ENCODE data around the gene PRDM15.

PRDM15 gene

DNA sequence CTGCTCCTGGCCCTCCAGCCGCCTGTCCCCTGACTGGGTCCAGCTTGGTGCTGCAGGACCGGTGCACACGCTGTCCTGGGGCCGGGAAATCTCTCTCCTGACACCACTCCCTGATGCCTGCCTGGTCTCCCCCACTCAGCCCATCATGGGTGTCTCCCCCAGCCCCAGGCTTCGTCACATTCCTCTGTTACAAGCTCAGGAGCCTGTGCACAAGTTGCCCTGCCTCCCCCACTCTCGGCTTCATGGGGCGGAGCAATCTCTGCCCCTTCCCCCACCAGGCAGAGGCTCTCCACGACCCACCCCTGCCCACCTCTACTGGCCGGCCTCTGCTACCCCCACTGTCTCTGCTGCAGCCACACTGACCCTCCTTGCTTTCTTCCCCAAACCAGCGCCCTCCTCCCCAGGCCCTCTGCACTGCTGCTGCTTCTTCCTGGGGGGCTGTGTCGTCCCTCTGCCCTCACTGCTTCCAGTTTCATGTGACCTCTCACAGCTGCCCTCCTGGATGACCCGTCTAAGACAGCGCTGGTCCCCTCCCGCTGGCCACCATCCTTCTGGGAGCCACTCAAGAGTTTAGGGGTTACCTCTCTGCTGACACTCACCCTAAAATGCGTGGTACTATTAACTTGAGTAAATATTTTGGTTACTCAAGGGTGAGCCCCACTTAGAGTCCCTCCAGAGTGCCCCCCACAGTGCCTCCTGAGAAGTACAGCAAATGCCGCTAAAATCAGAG is 106.6 kb downstream of the PRDM15 start:
- DNase-seq = no peak

DNA sequence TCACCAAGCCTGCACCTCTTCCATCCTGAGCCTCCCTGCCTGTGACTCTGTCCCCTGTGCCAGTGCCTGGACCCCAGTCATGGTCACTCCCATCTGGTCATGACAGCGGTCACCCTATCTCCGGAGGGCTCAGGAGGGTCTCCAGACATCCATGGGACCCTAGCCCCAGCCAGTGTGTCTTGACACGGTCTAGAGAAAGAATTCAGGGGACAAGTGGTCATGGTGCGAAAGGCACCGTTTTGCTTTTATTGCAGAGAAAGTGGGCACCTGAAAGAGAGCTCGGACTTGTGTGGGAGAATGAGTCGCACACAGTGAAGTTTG is 107.6 kb downstream of the PRDM15 start:
- no peak for DNase-seq

DNA sequence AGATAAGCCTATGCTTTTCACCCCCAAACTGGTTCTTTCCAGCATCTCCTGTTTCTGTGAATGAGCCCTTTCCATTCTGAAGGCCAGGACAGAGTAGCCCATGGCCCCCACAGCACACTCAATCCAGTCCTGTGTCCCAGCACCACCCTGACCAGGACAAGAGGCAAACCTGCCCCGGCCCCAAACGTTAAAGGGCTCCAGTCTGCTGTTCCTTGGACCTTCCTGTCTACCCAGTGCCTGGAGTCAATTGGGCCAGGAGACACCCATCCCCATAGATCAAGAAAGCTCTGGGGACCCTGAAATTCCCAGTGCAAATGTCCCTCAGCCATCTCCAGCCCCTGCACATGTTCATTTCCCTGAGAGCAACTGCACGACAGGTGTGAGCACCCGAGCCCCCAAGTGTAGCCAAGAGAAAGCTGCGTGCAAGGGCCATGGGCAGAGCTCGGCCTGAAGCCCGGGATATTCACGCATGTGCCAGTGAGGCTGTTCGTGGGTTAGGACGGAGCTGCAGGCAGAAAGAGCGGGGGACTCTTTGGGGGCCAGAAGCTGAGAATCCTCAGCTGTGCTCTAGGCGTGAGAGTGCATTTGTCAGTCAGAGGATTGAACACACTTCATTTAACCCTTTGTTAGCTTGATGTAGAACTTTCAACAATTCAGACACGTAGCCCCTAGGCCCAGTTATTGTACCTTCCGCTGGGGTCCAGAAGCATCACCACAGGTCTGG is 108.1 kb downstream of the PRDM15 start:
- DNase-seq = no peak

DNA sequence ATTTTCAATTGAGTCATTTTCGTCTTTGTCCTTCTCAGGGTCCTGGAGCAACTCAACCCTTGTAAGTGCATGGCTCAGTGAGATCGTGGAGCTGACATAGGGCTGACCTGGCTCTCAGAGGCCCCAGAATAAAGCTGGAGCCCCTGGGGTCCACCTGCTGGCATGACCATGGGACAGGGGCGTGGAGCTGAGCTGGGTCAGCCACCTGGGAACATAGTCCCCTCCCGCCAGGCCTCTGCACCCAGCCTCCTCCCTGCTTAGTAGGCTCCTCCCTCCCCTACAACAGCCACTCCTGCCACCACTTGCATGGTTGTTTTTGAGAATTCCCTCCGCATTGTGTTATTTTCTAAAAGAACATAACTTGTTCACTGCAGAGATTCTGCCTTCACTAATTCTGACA is 109.2 kb downstream of the PRDM15 start:
- no peak for DNase-seq

DNA sequence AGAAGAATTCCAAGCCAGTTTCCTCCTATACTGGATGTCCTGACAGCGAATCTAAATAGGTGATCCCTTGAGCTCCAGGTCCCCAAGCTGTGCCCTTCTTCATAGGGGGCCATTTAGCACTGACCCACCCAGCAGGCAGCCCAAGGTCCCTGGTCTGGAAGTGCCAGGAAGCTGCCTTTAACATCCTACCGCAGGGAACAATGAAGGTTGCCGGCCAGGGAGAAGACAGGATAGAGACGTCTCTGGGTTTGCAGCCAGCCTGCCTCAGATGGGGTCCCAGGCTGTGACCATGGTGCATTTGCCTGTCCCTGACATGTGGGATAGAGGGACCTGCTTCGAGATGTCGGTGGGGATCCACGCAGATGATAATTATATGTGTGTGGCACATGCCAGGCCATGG is 109.6 kb downstream of the PRDM15 start:
- no peak for DNase-seq

DNA sequence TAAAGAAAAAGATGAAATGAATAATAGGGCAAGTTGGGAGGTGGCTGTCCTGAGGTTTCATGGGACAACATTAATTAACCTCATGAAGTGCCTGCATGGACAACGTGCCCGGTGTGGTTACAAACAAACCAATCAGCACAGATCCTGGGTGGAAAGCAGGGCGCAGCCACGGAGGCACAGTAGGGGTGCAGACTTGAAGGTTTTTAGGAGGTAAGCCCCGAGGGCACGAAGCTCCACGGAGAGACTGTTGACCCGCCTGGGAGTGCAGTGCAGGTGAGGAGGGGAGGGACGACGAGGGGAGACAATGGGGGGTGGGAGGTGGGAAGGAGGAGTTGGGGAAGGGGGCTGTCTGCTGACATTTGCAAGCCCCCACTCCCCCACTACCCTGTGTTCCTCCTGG is 110.0 kb downstream of the PRDM15 start:
- DNase-seq = no peak

DNA sequence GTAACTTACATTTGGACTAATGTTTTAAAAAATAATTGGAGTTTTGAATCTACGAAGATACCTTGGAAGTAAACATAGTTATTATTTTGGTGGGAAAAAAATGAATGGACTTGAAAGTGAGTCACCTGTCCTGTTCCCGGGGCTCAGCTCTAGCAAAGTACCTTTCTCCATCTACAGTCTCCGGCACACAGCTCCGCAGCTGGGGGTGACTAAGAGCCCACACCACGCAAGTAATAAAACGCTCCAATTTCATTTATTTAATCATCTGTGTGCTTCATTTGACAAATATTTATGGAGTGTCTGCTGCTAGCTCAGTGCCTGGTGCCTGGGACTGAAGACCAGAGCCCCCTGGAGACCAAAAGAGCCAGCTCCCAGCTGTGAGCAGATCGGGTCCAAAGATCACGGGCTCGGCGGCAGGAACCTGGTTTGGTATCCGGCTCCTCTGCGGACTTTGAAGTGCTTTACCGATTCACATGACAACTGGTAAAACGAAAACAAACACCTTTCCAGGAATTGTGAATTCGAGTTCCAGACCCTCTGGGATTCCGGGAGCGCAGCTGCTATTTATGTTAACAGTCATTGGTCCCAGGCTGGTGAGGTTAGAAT is 110.6 kb downstream of the PRDM15 start:
- DNase-seq = no peak

DNA sequence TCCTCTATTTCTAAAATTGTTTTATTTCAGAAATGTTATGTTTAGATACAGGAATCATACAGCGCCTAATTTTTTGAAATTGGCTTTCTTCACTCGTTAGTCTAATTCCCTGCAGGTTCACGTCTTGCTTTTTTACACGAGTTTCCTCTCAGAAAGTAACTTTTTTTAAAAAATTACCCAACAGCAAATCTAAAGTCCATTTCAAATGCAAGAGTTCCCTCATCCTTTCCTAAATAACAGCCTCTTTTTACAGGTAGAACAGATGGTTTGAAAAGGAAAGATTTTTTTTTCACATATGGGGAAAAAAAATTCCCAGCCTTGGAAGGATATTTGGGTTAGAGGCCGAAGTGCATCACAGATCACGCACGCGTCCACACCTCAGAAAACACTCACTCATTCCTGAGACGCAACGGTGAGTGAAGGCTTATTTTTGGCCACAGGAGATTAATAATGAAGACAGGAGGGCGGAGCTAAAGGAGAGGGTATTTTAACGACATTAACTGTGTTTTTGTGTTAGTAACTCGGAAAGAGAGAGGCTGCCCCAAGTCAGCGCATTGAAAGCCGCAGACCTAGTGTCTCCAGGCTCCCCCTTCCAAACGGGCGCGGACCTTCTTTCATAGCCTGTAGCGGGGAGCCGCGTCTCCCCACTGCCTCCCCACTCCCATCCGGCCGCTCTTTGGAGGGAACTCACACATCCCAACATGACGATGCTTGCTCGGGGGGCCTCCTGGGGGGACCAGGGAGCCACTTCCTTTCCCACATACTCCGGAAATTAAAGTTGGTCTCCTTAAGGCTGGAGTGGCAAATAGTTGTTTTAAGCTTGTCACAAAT is 111.3 kb downstream of the PRDM15 start:
- no peak for DNase-seq

DNA sequence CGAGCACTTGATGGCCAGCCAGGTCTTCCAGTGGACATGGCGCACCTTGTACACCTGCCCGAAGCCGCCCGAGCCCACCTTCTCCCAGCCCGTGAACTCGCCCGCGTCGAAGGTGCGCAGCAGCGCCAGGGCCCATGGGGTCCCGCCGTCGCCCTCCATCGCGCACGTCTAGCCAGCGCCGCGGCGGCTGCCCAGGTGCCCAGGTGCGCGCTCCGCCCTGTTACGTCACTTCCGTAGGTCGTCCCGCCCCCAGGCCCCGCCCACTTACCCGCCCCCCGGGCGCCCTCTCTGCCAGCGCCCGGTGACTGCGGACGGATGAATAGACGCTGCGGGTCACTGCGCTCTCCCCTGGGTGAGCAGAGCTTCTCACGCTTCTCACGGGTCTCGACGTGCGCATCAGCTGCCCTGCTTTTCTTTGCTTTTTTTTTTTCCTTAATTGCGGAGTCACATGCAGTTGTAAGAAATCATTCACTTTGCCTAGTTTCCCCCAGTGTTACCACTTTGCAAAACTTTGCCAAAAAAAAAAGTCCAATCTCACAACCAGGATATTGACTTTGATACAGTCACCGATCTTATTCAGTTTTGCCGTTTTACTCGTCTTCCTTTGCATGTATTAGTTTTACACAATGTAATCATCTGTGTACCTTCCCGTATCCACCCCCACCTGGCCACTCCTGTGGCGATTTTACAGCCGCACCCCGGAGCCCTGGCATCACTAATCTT is 112.1 kb downstream of the PRDM15 start, which contains the start of gene RIPK4:
Gene RIPK4 (minus strand): TSS at position 170 of the 723 bp plus-strand sequence. CDS start 11 bp downstream, at position 159.
- DNase-seq = peak; percentile 39

DNA sequence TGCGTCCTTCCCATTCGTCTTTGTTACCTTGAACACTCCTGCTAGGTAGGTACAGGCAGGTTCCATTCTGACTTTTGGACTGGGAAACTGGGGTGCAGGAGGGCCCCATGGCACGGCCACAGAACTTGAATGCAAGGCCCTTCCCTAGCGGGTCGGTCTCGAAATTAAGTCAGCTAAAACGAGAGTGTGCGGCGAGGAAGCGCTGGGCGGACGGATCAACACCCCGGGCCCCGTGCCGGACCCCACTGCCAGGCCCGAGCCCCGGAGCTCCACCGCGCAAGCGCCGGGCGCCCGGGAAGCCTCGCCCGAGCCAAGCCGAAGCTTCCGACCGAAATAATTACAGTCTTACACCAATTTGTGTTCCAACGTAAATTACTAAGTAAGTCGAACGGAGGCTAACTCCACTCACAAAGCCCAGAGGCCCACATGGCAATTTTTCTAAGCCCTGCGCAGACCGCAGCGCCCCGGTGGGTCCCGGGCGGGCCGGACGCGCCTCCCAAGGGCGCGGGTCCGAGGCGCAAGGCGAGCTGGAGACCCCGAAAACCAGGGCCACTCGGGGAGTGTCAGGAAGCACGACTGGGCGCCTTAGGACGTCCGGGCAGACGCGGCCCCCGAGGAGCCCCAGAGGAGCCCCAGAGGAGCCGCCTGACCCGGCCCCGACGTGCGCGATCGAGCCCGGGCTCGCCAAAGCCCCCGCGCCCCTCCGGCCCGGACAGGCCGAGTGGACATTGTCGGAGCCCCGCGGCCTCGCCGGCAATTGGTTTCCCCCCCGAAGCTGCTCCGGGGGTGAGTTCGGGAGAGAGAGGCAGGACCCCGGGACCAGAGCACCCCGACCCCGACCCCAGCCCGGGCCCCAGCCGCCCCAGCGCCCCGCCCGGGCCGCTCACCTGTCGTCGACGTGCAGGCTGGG is 112.9 kb downstream of the PRDM15 start:
- no peak for DNase-seq

DNA sequence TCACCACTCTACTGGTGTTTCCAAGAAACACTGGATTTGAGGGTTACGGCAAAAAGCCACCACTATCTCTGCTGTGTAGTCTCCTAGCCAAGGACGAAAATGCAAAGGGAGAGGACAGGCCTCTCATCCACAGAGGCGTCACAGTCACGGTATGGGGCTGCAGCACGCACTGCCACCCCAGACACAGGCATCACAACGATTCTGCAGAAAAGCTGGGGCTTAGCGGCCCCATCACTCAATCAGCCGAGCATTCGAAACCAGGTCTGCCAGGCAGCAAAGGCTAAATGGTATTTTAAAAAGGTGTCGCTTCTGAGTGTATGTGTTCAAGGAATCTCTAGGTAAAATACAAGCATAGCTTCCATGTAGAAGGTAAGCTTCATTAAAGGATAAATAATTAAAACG is 113.7 kb downstream of the PRDM15 start:
- DNase-seq = no peak

DNA sequence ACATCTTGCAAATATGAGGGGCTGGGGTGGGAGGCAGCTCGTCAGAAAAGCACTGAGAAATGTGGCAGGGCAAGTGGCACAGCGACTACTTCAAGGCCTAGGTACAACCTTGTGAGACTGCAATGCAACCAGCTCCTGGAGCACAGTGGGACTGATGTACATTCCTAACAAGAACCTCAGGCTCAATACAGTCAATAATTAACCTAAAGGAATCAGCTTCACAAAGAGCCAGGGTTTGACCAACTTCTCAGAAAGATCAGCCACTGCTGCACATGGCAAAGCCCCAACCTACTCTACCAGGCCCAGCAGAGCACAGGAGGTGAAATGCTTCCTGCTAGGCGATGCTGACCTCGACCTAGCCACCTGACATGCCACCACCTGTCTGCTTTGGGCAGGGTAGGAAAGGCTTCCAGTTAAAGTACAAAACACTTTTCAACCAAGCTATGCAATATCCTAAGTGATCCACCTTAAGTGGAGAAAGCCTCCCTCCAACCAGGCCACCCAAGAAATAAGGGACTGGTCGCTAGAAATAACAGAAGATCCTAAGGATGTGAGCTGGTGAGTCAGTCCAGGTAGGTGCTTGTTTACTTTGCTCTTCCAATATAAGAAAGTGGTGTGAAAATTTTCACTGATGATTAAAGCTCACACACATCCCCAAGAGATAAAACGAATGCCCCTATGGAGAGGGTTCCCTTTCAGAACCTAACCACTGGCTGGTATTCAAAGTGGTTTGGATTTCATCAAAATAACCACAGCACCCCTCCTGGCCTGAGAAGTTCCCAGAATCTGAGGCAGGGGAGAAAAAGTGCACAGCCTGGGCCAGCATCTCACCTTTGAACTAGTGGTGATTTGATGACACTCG is 114.4 kb downstream of the PRDM15 start:
- DNase-seq = no peak

DNA sequence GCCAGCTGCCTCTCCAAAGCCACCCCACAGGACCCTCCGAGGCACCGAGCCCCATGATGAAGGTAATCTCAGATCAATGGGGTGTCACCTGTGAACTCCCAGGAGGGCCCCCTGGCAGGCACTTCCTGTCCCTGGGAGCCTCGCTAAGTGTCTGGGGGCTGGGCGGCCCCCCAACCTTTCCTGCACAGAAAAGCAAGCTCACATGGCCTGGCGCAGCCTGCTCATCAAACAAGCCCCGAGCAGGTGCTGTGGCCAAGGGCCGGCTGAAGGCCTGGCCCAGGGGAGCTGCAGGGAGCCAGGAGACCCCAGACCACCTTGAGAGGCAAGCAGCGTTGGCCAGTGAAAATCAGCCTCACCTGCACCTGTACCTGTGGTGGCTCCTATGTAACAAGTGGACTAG is 115.1 kb downstream of the PRDM15 start:
- no peak for DNase-seq

DNA sequence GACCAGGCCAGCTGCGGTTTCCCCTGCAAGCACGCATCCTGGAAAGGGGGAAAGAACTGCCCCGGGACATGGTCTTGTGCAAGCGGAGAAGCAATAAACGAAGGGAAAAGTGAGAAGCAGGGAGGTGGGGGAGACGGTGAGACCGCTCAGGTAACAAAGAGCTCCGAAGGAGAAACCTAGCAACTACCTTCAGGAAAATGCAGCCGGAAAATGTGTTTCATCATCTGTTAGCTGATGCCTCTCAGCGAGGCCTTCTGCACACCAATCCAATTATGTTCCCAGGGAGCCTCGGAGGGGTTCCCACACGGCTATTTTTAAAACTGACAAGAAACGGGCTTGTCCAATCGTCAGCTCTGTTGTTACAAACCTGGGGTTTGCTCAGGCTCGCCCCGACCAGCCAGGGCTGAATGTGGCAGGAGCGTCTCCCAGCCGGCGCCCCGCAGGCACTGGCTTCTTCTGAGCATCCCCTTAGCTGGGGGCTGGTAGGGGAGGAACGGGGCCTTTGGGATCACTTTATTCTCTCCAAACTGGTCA is 115.7 kb downstream of the PRDM15 start:
- no peak for DNase-seq

DNA sequence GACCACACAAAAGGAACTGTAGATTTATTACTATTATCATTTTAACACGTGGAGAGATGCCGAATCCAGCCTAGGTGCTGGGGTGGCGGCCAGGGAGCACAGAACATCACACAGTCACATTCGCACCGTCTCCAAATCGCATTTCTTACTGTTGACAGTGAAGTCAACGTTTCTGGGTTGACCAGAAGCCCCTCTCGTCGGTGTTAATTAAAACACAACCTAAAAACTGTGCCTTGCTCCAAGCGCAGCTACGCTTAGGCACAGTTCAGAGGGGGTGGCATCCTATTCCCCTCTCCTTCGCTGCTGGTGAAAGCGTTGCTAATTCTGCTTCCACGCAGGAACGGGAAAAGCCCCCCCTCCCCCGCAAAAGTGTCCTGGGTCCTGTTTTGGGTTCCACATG is 116.4 kb downstream of the PRDM15 start:
- no peak for DNase-seq

DNA sequence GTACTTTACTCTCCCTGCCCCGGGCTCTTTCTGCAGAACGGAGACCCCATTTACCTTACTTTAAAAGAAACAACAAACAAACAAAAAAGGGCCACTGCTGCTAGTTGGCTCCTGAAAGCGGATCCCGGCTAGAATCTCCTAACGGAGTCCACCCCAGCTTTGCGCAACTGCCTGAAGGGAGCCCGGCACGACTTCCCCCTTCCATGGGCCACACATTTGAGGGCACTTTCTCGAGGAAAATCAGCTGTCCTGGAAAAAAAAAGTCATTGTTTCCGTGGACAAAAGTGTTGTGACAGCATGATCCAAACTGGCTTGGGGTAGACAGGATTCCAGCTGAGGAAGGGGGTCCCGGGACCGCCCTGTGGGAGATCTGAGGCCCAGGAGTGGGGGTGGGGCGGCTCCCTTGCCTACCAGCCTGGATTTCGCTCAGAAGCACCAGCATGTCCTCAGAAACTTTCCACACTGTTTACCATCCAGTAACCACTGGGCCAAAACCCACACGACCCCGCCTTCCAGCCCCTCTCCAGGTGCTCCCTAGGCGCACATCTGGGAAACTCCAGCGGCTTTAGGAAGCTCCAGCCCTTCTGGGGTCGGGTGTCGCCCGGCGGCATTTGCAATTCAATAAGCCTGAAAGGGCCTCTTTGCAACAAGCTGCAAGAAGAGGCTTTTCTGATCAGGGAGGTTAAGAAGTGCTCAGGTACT is 117.1 kb downstream of the PRDM15 start:
- DNase-seq = no peak

DNA sequence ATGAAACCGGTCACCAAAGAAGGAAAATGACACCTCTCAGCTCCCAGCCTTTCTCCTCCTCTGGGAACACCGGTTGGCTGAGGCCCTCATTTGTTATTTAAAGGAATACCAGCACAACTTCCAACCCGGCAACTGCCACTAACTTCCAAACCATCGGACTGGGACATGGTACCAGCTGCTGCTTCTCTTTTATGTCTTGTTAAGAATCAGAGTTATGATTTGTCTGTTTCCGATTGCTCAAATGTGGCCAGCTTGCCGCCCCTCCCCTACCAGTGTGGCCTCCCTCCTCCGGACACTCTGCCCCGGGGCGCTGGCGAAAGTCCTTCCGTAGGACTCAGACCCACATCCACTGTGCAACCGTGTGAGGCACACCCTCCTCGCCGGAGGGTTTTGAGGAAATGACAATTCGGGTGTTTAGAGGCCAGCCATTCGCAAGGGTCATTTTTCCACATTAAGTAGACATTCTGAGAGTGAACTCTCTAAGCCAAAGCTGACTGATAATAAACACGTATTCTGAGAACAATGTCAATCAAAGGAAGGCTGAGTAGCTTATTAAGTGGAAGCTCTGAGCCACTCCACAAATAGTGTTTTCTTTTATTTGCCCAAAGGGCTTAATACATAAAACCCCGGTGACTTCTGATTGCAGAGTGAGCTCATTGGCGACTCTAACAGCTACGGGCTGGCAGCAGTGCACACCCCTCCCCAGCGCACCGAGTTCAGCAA is 117.8 kb downstream of the PRDM15 start:
- DNase-seq = no peak

DNA sequence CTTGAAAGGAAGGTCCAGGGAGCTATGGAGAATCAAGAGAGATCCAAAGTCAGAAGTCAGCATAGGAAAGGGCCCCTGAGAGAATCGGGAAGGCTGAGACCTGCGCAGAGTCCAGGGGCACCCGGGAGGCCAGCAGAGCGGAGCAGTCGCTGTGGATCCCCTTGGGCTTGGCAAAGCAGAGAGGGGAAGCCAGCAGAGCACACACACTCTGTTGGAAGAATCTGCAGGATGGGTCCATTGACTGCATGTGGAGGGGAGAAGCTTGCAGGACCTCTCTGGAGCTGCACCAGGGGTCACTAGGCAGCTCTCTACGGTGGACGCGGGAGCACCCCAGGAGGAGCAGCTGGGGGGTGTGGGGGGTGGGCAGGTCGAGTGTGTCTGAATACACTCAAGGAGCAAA is 118.7 kb downstream of the PRDM15 start:
- DNase-seq = no peak

DNA sequence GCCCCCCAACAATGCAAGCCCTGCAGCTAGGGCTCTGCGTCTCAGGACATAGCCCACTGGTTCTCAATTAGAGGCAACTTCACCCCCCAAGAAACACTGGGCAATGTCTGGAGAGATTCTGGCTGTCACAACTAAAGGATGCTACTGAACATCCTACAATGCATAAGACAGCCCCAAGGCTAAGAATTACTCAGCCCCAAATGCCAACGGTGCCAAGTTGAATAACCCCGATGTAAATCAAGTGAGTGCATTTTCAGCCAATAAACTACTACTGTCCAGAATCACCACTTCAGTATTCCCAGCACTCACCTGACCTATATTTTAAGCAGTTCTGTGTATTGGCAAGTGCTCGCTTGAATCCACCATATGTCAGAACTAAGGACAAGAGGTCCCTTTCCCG is 119.2 kb downstream of the PRDM15 start:
- no peak for DNase-seq

All from NCI-H187 treated with DMSO at 0.1 percent for 48 hours (cell line).